GM19468 (cell line): Measurements from ENCODE around the gene BPHL.
"Not testable (repeated sequence)": the region's sequence is repeated elsewhere in the genome, so short reads cannot be mapped to it uniquely, and the experiment has no call there.

ENCODE experiments used
- ATAC-seq: cut with Tn5 transposase; IDR thresholded peaks from one replicate; pipeline ENCODE4 v1.9.1; 2021; ENCODE audit warnings: mild to moderate bottlenecking, moderate library complexity, moderate number of reproducible peaks; ENCODE audit not compliant: unreplicated experiment; ENCODE audit errors: extremely low read depth

The BPHL gene

DNA sequence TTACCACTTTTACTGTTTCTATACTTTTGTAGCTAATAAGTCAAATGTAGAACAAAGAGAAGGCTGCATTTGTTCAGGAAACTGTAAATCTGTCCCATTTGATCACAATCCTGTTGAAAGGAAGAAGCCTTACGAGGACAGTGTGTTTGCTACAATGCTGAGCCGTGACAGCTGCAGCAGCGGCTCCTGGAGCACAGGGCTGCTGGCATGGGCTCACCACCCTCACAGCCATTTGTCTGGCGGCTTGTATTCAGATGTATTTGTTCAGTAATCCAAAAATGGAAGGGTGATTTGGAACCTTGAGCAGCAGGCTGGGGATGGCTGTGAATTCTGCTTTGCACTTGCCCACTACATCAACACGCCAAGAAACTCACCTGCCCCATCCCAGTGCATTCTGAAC lies 33.2 kb downstream of the BPHL start:
- ATAC-seq, result no peak

DNA sequence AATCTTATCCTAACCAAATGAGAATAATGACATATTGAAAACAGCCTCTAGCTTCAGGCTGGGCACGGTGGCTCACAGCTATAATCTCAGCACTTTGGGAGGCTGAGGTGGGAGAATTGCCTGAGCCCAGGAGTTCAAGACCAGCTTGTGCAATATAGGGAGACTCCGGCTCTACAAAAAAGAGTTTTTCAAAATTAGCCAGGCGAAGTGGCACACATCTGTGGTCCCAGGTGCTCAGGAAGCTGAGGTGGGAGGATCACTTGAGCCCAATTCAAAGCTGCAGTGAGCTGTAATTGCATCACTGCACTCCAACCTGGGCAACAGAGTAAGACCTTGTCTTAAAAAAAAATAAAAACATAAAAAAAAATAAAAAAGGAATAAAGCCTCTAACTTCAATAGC lies 34.2 kb downstream of the BPHL start:
- no peak for ATAC-seq

DNA sequence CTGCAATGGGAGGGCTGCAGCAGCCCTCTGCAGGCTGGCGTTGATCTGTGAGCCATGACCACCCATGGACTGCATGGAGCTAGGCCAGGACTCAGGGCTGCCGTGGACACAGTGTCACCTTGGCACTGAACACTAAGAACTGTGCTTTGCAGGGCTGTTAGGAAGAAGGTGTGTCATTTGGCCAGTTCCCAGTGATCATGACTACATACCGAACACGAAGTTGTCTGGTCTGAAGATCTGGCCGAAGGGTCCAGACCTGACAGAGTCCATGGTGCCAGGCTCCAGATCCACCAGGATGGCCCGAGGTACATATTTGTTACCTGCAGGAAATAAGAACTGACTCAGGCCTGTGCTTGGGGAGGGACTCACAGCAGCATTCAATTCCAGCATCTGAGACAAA lies 36.9 kb downstream of the BPHL start:
- not testable (repeated sequence) for ATAC-seq

DNA sequence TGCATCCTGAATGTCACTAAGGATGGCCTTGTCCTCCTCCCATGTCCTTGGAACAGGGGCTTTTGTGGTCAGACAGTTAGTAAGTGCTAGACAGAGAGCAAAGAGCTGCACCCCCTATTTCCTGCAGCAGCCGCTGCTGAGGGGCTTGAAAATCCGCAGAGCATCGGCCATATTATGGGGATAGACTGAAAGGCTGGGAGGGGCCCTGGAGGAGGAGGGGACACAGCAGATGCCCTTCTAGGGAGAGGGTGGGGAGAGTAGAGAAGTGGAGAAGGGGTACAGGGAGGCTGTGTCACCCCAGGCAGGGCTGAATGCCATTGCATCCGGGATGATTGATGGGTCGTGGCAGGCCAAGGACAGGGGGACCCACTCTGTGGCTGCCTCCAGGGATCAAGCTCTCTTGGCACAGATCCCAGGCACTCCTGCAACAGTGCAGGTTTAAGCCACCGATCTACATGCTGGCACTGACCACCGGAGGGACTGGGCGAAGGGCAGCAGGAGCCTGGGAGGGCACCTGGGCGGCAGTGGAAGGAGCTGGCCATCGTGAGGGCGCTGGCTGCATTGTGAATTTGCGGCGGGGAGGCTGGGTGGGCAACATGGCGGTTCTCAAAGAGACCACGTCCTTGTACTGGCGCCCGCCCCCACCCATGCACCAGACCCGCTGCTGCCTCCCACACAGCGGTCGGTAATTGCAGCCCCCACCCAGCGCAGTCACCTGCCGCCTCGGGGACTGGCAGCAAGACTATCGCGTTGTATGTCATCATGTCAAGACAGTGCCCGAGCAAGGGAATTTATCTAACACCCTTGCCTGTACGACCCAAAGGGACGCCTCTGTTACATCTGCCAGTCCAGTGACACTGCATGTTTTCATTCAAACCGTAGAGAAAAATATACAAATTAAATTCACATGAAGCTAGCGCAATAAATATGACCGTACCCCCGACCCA lies 37.9 kb downstream of the BPHL start:
- ATAC-seq, result not testable (repeated sequence)

DNA sequence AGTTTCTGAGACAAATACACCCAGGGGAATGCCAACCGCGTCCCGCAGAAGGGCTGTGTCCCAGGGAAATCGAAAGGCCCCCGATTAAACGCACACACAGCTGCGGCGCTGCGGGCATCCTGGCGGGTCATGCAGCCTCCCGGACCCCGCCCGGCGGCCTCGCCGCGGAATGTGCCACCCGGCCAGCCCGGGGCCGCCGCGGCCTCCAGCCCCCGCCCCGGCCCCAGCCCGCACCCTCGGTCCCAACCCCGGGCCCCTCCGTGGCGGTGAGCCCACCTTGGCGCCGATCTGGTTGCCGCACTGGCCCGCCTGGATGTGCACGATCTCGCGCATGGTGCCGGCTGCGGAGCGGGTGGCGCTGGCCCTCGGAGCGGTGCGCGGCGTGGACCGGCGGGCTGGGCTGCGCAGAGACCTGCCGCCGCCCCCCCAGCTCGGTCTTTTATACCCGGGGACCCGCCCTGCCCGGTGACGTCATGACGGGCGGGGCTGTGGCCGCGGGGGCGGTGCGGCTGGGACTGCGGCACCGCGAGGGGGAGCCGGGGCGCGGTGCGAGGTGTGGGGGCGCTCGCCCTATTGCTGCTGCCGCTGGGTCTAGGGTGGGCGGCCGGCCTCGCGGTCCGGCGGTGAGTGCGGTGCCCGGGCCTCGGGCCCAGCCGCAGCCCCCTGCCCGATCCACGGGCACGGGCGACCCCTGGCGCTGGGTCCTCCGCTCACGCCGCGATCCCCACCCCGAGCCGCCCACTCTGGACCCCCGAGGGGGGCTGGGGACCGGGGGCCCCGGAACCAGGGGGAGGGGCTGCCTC lies 38.8 kb downstream of the BPHL start, which contains the start of gene TUBB2A:
Gene TUBB2A (minus strand): TSS at position 414 of the 803 bp plus-strand sequence. CDS start 81 bp downstream, at position 333.
- peak; percentile 55 for ATAC-seq

DNA sequence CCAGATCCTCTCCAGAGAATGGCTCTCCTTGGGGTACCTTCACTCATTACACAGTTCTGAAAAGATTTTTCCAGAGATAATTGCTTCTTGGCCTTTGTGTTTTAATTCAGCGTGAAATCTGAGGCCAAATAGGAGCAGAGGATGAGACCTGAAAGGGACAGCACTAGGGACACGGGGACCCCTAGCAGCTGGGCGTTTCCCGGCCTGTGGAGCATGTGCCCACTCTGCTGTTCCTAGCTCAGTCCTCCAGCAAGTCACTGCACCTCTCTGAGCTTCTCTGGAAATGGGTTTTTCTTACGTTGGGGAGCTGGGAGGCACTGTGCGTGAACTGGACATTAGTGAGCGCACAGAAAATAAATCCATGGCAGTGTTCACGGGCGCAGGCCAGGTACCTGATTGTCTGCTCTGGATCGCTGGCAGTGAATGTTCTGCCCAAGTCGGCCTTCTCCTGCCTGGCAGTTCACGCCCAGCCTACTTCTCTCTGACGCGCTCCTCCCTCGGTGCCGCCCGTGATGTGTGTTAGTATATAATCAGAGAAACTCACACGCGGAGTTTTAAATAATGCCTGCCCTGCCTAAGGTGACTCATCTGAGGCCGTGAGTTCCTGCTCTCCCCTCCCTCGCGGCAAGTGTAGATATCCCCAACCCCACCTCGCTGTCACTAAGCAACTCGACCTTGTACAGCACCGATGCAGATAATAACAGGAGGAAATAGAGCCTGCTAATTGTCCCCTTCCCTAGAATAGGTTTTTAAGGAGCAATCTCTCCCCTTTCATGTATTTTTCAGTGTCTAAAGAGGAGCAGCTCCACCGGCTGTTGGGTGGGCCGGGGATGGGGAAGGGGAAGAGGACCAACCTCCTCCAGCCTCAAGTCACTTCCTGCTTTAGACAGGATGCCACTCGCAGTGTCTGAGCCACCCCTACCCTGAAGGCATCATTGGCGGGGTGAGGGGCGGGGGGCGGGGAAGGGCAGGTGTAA lies 41.6 kb downstream of the BPHL start:
- no peak for ATAC-seq

DNA sequence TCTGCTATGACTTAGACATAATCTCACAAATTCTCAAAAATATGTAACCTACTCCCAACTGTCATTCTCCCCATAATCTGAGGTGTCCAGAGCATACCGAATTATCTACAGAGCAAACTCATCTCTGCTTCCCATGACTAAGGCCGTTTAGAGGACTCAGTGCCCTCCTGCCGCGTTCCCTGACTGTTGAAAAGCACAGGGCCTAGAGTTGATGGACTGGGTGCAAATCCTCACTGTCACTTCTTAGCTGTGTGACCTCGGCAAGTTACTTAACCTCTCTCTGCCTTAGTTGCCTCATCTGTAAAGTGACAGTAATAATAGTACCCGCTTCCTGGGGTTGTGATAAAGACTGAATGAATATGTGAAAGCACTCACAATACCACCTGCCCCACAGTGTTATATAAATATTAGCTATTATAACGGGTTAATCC lies 43.6 kb downstream of the BPHL start:
- ATAC-seq, result no peak

DNA sequence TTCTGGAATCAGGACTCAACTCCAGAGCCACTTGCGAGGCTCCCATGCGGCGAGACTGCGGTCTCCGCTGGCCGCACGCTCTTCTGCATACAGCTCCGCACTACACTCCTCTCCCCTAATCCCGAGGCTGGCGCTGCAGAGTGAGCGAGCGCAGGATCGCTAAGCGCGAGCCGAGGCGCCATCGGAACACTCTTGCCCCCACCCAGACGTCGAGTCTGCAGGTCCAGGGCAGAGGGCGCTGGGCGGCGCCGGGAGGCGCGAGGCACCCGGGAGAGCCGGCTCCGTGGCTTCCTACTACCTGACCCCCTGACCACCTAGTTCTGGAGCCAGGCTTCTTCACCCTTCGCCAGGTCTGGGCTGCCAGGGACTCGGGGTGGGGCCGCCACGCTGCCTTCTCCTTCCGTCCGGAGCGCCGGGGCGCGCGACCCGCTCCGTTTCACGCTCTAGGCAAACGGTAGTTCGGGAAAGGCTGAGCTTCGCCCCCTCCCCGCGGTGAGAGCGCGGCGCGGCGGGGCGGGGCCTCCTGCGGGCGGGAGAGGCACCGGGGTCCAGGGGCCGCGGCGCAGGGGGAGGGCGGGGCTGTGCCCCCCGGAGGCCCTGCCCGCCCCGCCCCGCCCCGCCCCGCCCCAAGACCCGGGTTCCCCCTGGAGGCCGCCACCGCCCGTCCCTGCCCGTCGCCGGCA lies 44.2 kb downstream of the BPHL start:
- ATAC-seq, result peak; percentile 34

DNA sequence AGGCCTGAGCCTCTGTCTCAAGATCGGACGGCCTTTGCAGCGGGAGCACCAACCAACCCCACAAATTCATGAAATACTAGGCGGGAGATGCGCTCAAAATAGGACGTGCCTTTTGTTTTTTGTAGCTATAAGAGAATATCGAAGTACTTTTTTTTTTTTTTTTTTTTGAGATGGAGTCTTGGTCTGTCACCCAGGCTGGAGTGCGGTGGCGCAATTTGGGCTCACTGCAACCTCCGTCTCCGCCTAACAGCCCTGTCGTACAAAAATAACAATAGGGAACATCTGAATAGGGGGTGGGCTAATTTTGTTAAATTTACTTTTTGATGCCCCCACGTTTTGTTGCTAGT lies 44.7 kb downstream of the BPHL start:
- no peak for ATAC-seq

DNA sequence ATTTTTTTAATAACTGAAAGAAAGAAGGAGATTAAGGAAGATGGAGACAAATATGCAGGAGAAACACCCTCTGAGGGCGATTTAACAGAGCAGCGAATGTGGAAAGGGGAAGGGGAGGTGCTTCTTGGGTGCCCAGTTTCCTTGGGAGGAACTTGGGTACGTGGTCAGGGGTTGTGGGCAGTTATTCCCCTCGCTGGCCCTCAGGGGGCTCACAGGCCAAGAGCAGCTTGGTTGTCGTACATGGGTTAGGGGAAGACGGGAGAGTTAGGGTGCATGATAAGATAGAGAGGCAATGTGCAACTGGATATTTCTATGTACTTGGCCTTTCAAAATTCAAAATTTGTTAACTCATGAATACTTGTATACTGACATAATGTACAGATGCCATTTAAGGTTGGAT lies 45.9 kb downstream of the BPHL start:
- no peak for ATAC-seq

DNA sequence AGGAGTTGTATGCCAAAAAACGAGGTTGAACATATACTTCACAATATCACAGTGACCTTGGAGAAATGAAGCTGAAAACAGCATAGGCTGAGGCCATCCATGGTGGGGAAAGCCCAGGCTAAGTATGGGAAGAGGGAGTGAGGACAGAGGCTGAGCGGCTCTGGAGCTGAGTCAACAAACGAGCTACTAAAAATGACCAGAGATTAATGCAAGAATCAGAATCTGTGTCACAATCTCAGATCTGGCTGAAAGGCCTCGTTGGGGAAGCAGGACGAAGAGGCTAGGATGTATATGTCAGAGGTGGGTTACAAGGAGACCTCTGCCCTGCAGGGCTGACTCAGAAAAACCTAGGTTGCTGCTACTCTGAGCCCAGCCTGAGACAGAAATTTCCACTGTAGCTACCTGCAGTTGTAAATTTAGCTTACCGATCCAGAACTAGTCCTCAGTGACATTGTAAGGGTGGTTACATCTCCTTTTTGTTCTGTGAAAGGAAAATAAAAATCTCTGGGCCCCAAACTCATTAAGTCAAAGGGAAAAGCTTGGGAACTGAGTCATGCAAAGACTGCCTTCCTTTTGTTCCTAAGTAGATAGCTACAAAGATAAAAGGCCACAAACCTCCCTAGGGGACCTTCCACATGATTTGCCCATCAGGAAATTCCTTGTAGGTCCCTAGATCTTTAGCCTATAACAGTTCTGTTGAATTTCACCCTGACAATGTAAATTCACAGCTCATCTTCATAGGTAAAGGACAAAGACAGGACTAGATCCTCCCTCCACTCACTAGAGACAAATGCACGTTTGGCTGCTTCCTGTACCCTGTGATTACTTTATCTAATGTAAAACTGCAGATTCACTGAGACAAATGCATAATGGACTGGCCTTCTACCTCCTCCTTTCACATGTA lies 47.4 kb downstream of the BPHL start:
- no peak for ATAC-seq

DNA sequence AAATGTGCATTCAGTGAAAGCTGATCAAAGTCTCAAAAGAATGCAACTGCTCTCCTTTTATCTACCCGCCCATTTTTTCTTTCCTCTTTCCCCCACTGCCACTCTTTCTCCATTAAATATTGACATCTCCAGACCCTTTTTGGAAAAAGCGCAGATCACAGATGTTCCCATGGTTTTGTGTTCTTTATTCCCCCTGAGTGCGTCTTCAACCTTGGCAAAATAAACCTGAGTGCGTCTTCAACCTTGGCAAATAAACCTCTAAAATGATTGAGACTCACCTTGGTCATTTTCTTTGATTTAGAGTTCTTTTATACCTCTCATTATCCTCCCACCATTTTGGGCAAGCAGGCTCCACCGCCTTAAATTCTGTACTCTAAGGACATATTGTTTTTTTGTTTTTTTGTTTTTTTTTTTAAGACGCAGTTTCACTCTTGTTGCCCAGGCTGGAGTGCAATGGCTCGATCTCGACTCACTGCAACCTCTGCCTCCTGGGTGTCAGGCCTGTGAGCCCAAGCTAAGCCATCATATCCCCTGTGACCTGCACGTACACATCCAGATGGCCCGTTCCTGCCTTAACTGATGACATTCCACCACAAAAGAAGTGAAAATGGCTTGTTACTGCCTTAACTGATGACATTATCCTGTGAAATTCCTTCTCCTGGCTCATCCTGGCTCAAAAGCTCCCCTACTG lies 48.2 kb downstream of the BPHL start:
- ATAC-seq, result not testable (repeated sequence)

DNA sequence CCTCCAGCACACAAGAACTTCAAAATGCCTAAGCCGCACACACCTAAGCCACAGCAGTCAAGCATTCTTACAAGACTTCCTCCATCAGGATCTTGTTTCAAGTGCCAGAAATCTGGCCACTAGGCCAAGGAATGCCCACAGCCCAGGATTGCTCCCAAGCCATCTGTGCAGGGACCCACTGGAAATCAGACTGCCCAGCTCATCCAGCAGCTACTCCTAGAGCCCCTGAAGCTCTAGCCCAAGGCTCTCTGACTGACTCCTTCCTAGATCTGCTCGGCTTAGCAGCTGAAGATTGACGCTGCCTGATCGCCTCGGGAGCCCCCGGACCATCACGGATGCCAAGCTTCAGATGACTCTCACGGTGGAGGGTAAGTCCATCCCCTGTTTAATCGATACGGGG lies 49.5 kb downstream of the BPHL start:
- ATAC-seq, result not testable (repeated sequence)

DNA sequence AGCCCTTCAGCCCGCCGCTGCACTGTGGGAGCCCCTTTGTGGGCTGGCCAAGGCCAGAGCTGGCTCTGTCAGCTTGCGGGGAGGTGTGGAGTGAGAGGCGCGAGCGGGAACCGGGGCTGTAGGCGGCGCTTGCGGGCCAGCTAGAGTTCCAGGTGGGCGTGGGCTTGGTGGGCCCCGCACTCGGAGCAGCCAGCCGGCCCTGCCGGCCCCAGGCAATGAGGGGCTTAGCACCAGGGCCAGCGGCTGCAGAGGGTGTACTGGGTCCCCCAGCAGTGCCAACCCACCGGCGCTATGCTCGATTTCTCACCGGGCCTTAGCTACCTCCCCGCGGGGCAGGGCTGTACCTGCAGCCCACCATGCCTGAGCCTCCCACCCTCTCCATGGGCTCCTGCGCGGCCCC lies 52.2 kb downstream of the BPHL start:
- not testable (repeated sequence) for ATAC-seq

DNA sequence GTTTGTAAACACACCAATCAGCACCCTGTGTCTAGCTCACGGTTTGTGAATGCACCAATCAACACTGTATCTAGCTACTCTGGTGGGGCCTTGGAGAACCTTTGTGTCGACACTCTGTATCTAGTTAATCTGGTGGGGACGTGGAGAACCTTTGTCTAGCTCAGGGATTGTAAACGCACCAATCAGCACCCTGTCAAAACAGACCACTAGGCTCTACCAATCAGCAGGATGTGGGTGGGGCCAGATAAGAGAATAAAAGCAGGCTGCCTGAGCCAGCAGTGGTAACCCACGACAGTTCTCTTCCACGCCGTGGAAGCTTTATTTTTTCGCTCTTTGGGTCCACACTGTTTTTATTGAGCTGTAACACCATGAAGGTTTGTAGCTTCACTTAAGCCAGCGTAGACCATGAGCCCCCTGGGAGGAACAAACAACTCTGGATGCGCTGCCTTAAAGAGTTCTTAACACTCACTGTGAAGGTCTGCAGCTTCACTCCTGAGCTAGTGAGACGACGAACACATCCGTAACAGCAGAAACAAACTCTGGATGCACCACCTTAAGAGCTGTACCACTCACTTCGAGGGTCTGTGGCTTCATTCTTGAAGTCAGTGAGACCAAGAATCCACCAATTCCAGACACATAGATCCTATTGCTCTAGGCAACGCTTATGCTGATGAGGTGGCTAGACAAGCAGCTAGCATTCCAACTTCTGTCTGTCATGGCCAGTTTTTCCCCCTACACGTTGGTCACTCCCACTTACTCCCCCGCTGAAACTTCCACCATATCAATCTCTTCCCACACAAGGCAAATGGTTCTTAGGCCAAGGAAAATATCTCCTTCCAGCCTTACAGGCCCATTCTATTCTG lies 53.0 kb downstream of the BPHL start:
- not testable (repeated sequence) for ATAC-seq

DNA sequence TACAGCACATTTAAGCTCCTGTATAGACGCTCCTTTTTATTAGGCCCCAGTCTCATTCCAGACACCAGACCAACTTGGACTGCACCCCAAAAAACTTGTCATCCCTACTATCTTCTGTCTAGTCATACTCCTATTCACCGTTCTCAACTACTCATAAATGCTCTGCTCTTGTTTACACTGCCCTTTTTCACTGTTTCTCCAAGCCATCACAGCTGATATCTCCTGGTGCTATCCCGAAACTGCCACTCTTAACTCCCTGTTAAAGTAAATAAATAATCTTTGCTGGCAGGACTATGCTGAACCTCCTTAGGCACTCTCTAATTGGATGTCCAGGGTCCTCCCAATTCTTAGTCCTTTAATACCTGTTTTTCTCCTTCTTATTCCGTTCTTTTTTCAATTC lies 54.3 kb downstream of the BPHL start:
- not testable (repeated sequence) for ATAC-seq

DNA sequence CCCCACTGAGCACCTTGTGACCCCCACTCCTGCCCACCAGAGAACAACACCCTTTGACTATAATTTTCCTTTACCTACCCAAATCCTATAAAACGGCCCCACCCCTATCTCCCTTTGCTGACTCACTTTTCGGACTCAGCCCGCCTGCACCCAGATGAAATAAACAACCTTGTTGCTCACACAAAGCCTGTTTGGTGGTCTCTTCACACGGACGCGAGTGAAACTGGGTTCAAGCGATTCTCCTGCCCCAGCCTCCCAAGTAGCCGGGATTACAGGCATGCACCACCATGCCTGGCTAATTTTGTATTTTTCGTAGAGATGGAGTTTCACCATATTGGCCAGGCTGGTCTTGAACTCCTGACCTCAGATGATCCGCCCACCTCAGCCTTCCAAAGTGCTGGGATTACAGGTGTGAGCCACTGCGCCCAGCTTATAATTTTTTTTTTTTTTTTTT lies 55.2 kb downstream of the BPHL start:
- not testable (repeated sequence) for ATAC-seq
